GM12874 (cell line): ENCODE measurements around the gene PFKFB1.

Experiments
- CTCF ChIP-seq: IDR thresholded peaks from 2 replicates; pipeline ENCODE4 v1.5.1; 2011; ENCODE audit warnings: low read depth, mild to moderate bottlenecking, control low read depth, low read length, moderate library complexity; ENCODE audit not compliant: insufficient read depth

Gene PFKFB1

GRCh38 chrX:54961750-54962149 is 32.2 kb downstream of the PFKFB1 start:
- TF ChIP-seq CTCF: no peak

GRCh38 chrX:54950730-54951375 is 43.1 kb downstream of the PFKFB1 start:
- TF ChIP-seq CTCF: no peak

- no peak for TF ChIP-seq CTCF
Observed at GRCh38 chrX:54945224-54945623, 48.8 kb downstream of the PFKFB1 start.

GRCh38 chrX:54944816-54945215 is 49.2 kb downstream of the PFKFB1 start:
- no peak for TF ChIP-seq CTCF

GRCh38 chrX:54937416-54937815 is 56.6 kb downstream of the PFKFB1 start:
- TF ChIP-seq CTCF: no peak

- no peak for TF ChIP-seq CTCF
Observed at GRCh38 chrX:54935306-54935705, 58.7 kb downstream of the PFKFB1 start.

GRCh38 chrX:54934890-54935289 is 59.1 kb downstream of the PFKFB1 start:
- no peak for TF ChIP-seq CTCF
